ENCODE data around the gene PSMB9. TPM values are rescaled to one million over a fixed set of nuclear protein-coding genes. Genes with fewer than 3 reads are reported as not detected.
A peak's percentile ranks its signal among the peaks of the same experiment; 100 is the strongest.

Gene PSMB9
- total RNA-seq, 3 donors from 2014 or later (not counting 1 experiment from before 2014, with no cell fraction given): 112 to 190 (median 182) TPM

- no peaks in the 10 kb centered on the region for H3K9me3 ChIP-seq (ENCODE audit: control insufficient read depth, insufficient read depth, low read length)
- peaks cover 9% of the 10 kb centered on the region for H3K4me1 ChIP-seq (ENCODE audit: control insufficient read depth, insufficient read depth, low read length)
- peaks cover 9% of the 10 kb centered on the region for H3K36me3 ChIP-seq (ENCODE audit: control insufficient read depth, insufficient read depth, low read length)
- no peaks in the 10 kb centered on the region for H3K27me3 Mint-ChIP-seq (ENCODE audit: low read depth in 2 of 2)
- H3K27ac ChIP-seq (ENCODE audit: low read length): no peak overlapping the region
- no peak overlapping the region for H3K4me3 Mint-ChIP-seq
- H3K27ac Mint-ChIP-seq: peak overlapping the region; percentile 65 to 73
- intact Hi-C loops (cut with micrococcal nuclease): loop anchor here (5.0 kb wide), 1 partner anchor 454 kb away; no protein-coding TSS in a partner anchor
- TF ChIP-seq CTCF (IDR thresholded peaks at IDR 0.05): no peak
- no peaks in the 10 kb centered on the region for H3K27me3 ChIP-seq (ENCODE audit: control insufficient read depth, insufficient read depth, low read length)
- no peaks in the 10 kb centered on the region for H3K9me3 Mint-ChIP-seq
- ATAC-seq: no peak
- no peaks in the 10 kb centered on the region for H3K36me3 Mint-ChIP-seq
- WGBS (ENCODE audit: insufficient coverage): 70% methylated on average over 9 of the region's 10 CpGs
- no peak overlapping the region for H3K4me3 ChIP-seq (ENCODE audit: low read length)
- peaks cover 6 to 9% of the 10 kb centered on the region in 2 donors for H3K4me1 Mint-ChIP-seq
- no peak for DNase-seq
Measured at GRCh38 chr6:32865724-32866443, 11.9 kb downstream of the PSMB9 start.

GRCh38 chr6:32867022-32867477 is 13.1 kb downstream of the PSMB9 start:
- Histone ChIP-seq H3K27ac (ENCODE audit: low read length) (peak overlapping the region; percentile 32), H3K27me3 (ENCODE audit: control insufficient read depth, insufficient read depth, low read length) (no peaks in the 10 kb centered on the region), H3K9me3 (ENCODE audit: control insufficient read depth, insufficient read depth, low read length) (no peaks in the 10 kb centered on the region), H3K4me1 (ENCODE audit: control insufficient read depth, insufficient read depth, low read length) (peaks cover 9% of the 10 kb centered on the region), H3K36me3 (ENCODE audit: control insufficient read depth, insufficient read depth, low read length) (peaks cover 2% of the 10 kb centered on the region), H3K4me3 (ENCODE audit: low read length) (no peak overlapping the region)
- intact Hi-C loops (cut with micrococcal nuclease): loop anchor here (5.0 kb wide), 1 partner anchor 455 kb away; no protein-coding TSS in a partner anchor
- Mint-ChIP-seq H3K27ac (peak overlapping the region; percentile 65 to 73), H3K9me3 (no peaks in the 10 kb centered on the region), H3K4me1 (peaks cover 6 to 7% of the 10 kb centered on the region in 2 donors), H3K36me3 (no peaks in the 10 kb centered on the region), H3K4me3 (no peak overlapping the region), H3K27me3 (ENCODE audit: low read depth in 2 of 2) (no peaks in the 10 kb centered on the region)
- TF ChIP-seq CTCF (IDR thresholded peaks at IDR 0.05): no peak
- ATAC-seq: no peak
- peak in 1 of 2 donors; percentile 62 for DNase-seq
- 15% methylated on average over 3 of the region's 3 CpGs for WGBS (ENCODE audit: insufficient coverage)

GRCh38 chr6:32867554-32868256 is 13.7 kb downstream of the PSMB9 start:
- no peak overlapping the region for H3K4me3 ChIP-seq (ENCODE audit: low read length)
- Mint-ChIP-seq H3K4me3 (no peak overlapping the region), H3K27ac (peak overlapping the region; percentile 65 to 73), H3K36me3 (no peaks in the 10 kb centered on the region), H3K4me1 (peaks cover 6 to 7% of the 10 kb centered on the region in 2 donors), H3K9me3 (no peaks in the 10 kb centered on the region), H3K27me3 (ENCODE audit: low read depth in 2 of 2) (no peaks in the 10 kb centered on the region)
- 50% methylated on average over 6 of the region's 8 CpGs for WGBS (ENCODE audit: insufficient coverage)
- H3K4me1 ChIP-seq (ENCODE audit: control insufficient read depth, insufficient read depth, low read length): peaks cover 9% of the 10 kb centered on the region
- H3K36me3 ChIP-seq (ENCODE audit: control insufficient read depth, insufficient read depth, low read length): no peaks in the 10 kb centered on the region
- no peak for TF ChIP-seq CTCF (IDR thresholded peaks at IDR 0.05)
- ATAC-seq (peak in 2 of 3 donors; percentile 18 to 40), DNase-seq (no peak)
- intact Hi-C loops (cut with micrococcal nuclease): loop anchor here (1.0 to 5.0 kb wide), 4 partner anchors 14 to 455 kb away; partner anchors contain the start of genes TAP1 and TAP2
- no peak overlapping the region for H3K27ac ChIP-seq (ENCODE audit: low read length)
- H3K27me3 ChIP-seq (ENCODE audit: control insufficient read depth, insufficient read depth, low read length): no peaks in the 10 kb centered on the region
- H3K9me3 ChIP-seq (ENCODE audit: control insufficient read depth, insufficient read depth, low read length): no peaks in the 10 kb centered on the region

Measured in natural killer cell (primary cell).